Adrenal gland (tissue), 5 donors: Measurements from ENCODE around the gene ZNF664.

Experiments
- POLR2A ChIP-seq, 2 donors: fragments of 450-650 bp; IDR thresholded peaks; one replicate each; pipeline ENCODE4 v1.6.1; 2017; ENCODE audit warnings: antibody characterized with exemption in 2 of 2, mild to moderate bottlenecking in 2 of 2, moderate library complexity in 1 of 2
- TF ChIP-seq, protein P1 (sequence below), 6 experiments: fragments of 450-650 bp in 4 of 6; fragments of 200-600 bp in 2 of 6; sonication (generic) in 1 of 6; IDR thresholded peaks; 1 replicate in 5 of 6; 2 replicates in 1 of 6; pipeline versions ENCODE4 v1.5.1 to v1.8.0; 2016 to 2021; ENCODE audit warnings: antibody characterized with exemption in 6 of 6, mild to moderate bottlenecking in 2 of 6, moderate library complexity in 1 of 6
- donor health status: DM: no; HTN: no; CAD: no.

DNA sequence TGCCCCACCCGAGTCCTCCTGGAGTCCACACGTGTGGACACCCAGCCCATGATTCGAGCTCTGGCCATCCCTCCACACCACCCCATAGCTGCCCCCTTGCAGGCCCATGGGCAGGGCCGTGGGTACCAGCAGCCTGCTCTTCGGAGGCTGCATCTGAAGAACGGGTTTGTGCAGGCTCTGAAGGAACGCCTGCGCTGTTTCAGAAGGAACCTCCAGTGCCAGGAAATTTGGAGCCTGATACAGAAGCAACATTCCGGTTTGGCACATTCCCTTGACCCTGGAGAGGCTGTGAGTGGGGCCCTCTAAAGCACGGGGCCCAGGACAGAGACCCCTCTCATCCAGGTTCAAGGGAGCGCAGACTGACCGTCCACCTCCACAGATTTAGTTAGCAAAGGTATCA, 57.0 kb downstream of the ZNF664 start:
- TF ChIP-seq, protein P1, sequence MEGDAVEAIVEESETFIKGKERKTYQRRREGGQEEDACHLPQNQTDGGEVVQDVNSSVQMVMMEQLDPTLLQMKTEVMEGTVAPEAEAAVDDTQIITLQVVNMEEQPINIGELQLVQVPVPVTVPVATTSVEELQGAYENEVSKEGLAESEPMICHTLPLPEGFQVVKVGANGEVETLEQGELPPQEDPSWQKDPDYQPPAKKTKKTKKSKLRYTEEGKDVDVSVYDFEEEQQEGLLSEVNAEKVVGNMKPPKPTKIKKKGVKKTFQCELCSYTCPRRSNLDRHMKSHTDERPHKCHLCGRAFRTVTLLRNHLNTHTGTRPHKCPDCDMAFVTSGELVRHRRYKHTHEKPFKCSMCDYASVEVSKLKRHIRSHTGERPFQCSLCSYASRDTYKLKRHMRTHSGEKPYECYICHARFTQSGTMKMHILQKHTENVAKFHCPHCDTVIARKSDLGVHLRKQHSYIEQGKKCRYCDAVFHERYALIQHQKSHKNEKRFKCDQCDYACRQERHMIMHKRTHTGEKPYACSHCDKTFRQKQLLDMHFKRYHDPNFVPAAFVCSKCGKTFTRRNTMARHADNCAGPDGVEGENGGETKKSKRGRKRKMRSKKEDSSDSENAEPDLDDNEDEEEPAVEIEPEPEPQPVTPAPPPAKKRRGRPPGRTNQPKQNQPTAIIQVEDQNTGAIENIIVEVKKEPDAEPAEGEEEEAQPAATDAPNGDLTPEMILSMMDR (IDR thresholded peaks at IDR 0.05) = no peak
- no peak for TF ChIP-seq POLR2A (IDR thresholded peaks at IDR 0.05)
